Measurements from ENCODE around the gene PLCB1.
"Not testable (repeated sequence)": the region's sequence is repeated elsewhere in the genome, so short reads cannot be mapped to it uniquely, and the experiment has no call there.

Gene PLCB1

GRCh38 chr20:8461186-8461585 lies 329.1 kb downstream of the PLCB1 start:
- POLR2A ChIA-PET, result no interaction called here
- no peak for DNase-seq

GRCh38 chr20:8464368-8464767 lies 332.3 kb downstream of the PLCB1 start:
- H3K4me1 ChIP-seq (ENCODE audit: control extremely low read depth in 1 of 4, control insufficient read depth in 4 of 4, insufficient read depth in 4 of 4, low read length in 3 of 4), result peaks cover 0 to 5% (median 2%) of the 10 kb centered on the region in 4 experiments
- WGBS (ENCODE audit: insufficient coverage), result 88% methylated on average over 1 of the region's 2 CpGs
- peak in 2 of 3 donors; percentile 28 to 47 for DNase-seq
- POLR2A ChIA-PET, result no interaction called here
- H3K9me3 ChIP-seq (ENCODE audit: control extremely low read depth in 1 of 5, control insufficient read depth in 4 of 5, insufficient read depth in 2 of 5, low read depth in 1 of 5, low read length in 4 of 5), result peaks cover 0 to 11% (median 7%) of the 10 kb centered on the region in 5 experiments
- CTCF ChIA-PET, result no interaction called here
- peaks cover 0 to 7% (median 0%) of the 10 kb centered on the region in 4 experiments for H3K36me3 ChIP-seq (ENCODE audit: control insufficient read depth in 4 of 4, insufficient read depth in 4 of 4, low read length in 3 of 4)
- H3K27me3 ChIP-seq (replicated peaks in 2 of 5; ENCODE audit: control insufficient read depth in 4 of 5, insufficient read depth in 5 of 5, low read length in 4 of 5), result no peaks in the 10 kb centered on the region
- H3K4me3 ChIP-seq (ENCODE audit: control insufficient read depth in 1 of 7, extremely low read depth in 1 of 7, insufficient read depth in 4 of 7, low read depth in 2 of 7, low read length in 6 of 7), result no peak overlapping the region
- H3K27ac ChIP-seq (ENCODE audit: insufficient read depth in 1 of 2, low read depth in 1 of 2, low read length in 2 of 2, poor library complexity in 1 of 2, severe bottlenecking in 2 of 2), result no peak overlapping the region

More at GRCh38 chr20:8461186-8461585, 329.1 kb downstream of the PLCB1 start:
- Histone ChIP-seq H3K4me1 (ENCODE audit: control extremely low read depth in 1 of 4, control insufficient read depth in 4 of 4, insufficient read depth in 4 of 4, low read length in 3 of 4) (peaks cover 7 to 30% (median 19%) of the 10 kb centered on the region in 4 experiments), H3K36me3 (ENCODE audit: control insufficient read depth in 4 of 4, insufficient read depth in 4 of 4, low read length in 3 of 4) (peaks cover 0 to 7% (median 0%) of the 10 kb centered on the region in 4 experiments), H3K9me3 (ENCODE audit: control extremely low read depth in 1 of 5, control insufficient read depth in 4 of 5, insufficient read depth in 2 of 5, low read depth in 1 of 5, low read length in 4 of 5) (peaks cover 0 to 11% (median 7%) of the 10 kb centered on the region in 5 experiments), H3K27me3 (replicated peaks in 2 of 5; ENCODE audit: control insufficient read depth in 4 of 5, insufficient read depth in 5 of 5, low read length in 4 of 5) (no peaks in the 10 kb centered on the region), H3K27ac (ENCODE audit: insufficient read depth in 1 of 2, low read depth in 1 of 2, low read length in 2 of 2, poor library complexity in 1 of 2, severe bottlenecking in 2 of 2) (no peak overlapping the region), H3K4me3 (ENCODE audit: control insufficient read depth in 1 of 7, extremely low read depth in 1 of 7, insufficient read depth in 4 of 7, low read depth in 2 of 7, low read length in 6 of 7) (no peak overlapping the region)
- CTCF ChIA-PET, result interaction anchor here (0.6 to 0.9 kb wide), 2 partner anchors 22 to 185 kb away, joined by 3 read pairs; no protein-coding TSS in a partner anchor

- DNase-seq, result peak in 1 of 3 donors; percentile 5
- 100% methylated on average over 1 of the region's 2 CpGs for WGBS (ENCODE audit: insufficient coverage)
- H3K27me3 ChIP-seq (replicated peaks in 2 of 5; ENCODE audit: control insufficient read depth in 4 of 5, insufficient read depth in 5 of 5, low read length in 4 of 5); H3K36me3 ChIP-seq (ENCODE audit: control insufficient read depth in 4 of 4, insufficient read depth in 4 of 4, low read length in 3 of 4); H3K4me3 ChIP-seq (ENCODE audit: control insufficient read depth in 1 of 7, extremely low read depth in 1 of 7, insufficient read depth in 4 of 7, low read depth in 2 of 7, low read length in 6 of 7); POLR2A ChIA-PET; H3K27ac ChIP-seq (ENCODE audit: insufficient read depth in 1 of 2, low read depth in 1 of 2, low read length in 2 of 2, poor library complexity in 1 of 2, severe bottlenecking in 2 of 2); H3K4me1 ChIP-seq (ENCODE audit: control extremely low read depth in 1 of 4, control insufficient read depth in 4 of 4, insufficient read depth in 4 of 4, low read length in 3 of 4): not testable (repeated sequence)
- H3K9me3 ChIP-seq (ENCODE audit: control extremely low read depth in 1 of 5, control insufficient read depth in 4 of 5, insufficient read depth in 2 of 5, low read depth in 1 of 5, low read length in 4 of 5), result peaks cover 0 to 11% (median 7%) of the 10 kb centered on the region in 5 experiments
- CTCF ChIA-PET, result interaction anchor here (1.0 kb wide), 1 partner anchor 107 kb away, joined by 3 read pairs; no protein-coding TSS in a partner anchor
Measured at GRCh38 chr20:8466781-8467180, 334.7 kb downstream of the PLCB1 start.

DNA sequence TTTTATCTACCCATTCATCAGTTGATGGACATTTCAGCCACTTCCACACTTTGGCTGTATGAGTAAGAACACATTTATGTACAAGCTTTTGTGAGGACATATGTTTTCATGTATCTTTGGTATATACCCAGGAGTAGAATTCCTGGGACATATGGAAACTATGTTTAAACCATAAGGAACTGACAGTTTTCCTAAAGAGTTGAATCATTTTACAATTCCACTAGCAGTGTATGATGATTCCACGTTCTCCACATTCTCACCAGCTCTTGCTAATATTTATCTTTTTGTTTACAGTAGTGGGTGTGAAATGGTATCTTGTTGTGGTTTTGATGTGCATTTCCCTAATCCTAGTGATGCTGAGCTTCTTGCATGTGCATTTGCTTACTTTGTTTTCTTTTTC lies 338.1 kb downstream of the PLCB1 start:
- ChIA-PET CTCF (interaction anchor here (1.2 to 2.1 kb wide), 3 partner anchors 10 to 13 kb away, joined by 3 to 6 read pairs (median 4); no protein-coding TSS in a partner anchor), POLR2A (no interaction called here)
- Histone ChIP-seq H3K4me3 (ENCODE audit: control insufficient read depth in 1 of 7, extremely low read depth in 1 of 7, insufficient read depth in 4 of 7, low read depth in 2 of 7, low read length in 6 of 7) (no peak overlapping the region), H3K4me1 (ENCODE audit: control extremely low read depth in 1 of 4, control insufficient read depth in 4 of 4, insufficient read depth in 4 of 4, low read length in 3 of 4) (peaks cover 0 to 7% (median under 1%) of the 10 kb centered on the region in 4 experiments), H3K27ac (ENCODE audit: insufficient read depth in 1 of 2, low read depth in 1 of 2, low read length in 2 of 2, poor library complexity in 1 of 2, severe bottlenecking in 2 of 2) (no peak overlapping the region), H3K36me3 (ENCODE audit: control insufficient read depth in 4 of 4, insufficient read depth in 4 of 4, low read length in 3 of 4) (no peaks in the 10 kb centered on the region), H3K27me3 (replicated peaks in 2 of 5; ENCODE audit: control insufficient read depth in 4 of 5, insufficient read depth in 5 of 5, low read length in 4 of 5) (no peaks in the 10 kb centered on the region), H3K9me3 (ENCODE audit: control extremely low read depth in 1 of 5, control insufficient read depth in 4 of 5, insufficient read depth in 2 of 5, low read depth in 1 of 5, low read length in 4 of 5) (peaks cover 0 to 2% (median under 1%) of the 10 kb centered on the region in 5 experiments)
- no CpG with 5 or more reads among the region's 1 CpG for WGBS (ENCODE audit: insufficient coverage)
- no peak for DNase-seq

GRCh38 chr20:8471465-8471864 lies 339.4 kb downstream of the PLCB1 start:
- ChIA-PET POLR2A (no interaction called here), CTCF (no interaction called here)
- DNase-seq, result no peak
- peaks cover 5 to 18% (median 7%) of the 10 kb centered on the region in 4 experiments for H3K4me1 ChIP-seq (ENCODE audit: control extremely low read depth in 1 of 4, control insufficient read depth in 4 of 4, insufficient read depth in 4 of 4, low read length in 3 of 4)
- H3K27ac ChIP-seq (ENCODE audit: insufficient read depth in 1 of 2, low read depth in 1 of 2, low read length in 2 of 2, poor library complexity in 1 of 2, severe bottlenecking in 2 of 2), result no peak overlapping the region
- H3K27me3 ChIP-seq (replicated peaks in 2 of 5; ENCODE audit: control insufficient read depth in 4 of 5, insufficient read depth in 5 of 5, low read length in 4 of 5), result no peaks in the 10 kb centered on the region
- no peaks in the 10 kb centered on the region for H3K36me3 ChIP-seq (ENCODE audit: control insufficient read depth in 4 of 4, insufficient read depth in 4 of 4, low read length in 3 of 4)
- H3K4me3 ChIP-seq (ENCODE audit: control insufficient read depth in 1 of 7, extremely low read depth in 1 of 7, insufficient read depth in 4 of 7, low read depth in 2 of 7, low read length in 6 of 7), result no peak overlapping the region
- 88% methylated on average over 1 of the region's 2 CpGs for WGBS (ENCODE audit: insufficient coverage)
- no peaks in the 10 kb centered on the region for H3K9me3 ChIP-seq (ENCODE audit: control extremely low read depth in 1 of 5, control insufficient read depth in 4 of 5, insufficient read depth in 2 of 5, low read depth in 1 of 5, low read length in 4 of 5)

GRCh38 chr20:8473459-8473858 lies 341.4 kb downstream of the PLCB1 start:
- POLR2A ChIA-PET, result no interaction called here

DNA sequence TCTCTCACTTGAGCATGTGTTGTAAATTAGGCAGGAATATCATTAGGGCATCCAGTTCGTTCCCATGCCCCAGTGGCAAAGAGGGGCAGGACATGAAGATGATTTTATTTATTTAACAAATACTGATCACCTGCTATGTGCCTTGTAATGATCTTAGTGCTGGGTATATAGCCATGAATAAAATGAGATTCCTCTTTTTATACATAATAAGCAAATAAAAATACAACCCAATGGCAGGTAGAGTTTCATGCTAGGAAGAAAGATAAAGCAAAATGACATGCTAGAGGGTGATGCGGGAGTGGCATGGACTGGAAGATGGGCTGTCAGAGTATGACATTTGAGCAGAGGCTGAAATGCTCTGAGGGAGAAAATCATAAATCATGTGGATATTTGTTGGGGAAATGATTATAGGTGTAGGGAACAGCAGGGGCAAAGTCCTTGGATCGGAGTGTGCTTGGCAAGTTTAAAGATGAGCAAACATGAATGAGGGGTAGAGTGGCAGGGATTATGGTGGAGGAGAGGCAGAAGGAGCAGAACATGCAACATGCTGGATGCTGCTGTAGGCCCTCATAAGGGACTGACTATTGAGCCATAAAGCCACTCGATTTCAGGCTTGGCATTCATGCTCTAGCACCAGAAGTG lies 342.1 kb downstream of the PLCB1 start:
- Histone ChIP-seq H3K27me3 (replicated peaks in 2 of 5; ENCODE audit: control insufficient read depth in 4 of 5, insufficient read depth in 5 of 5, low read length in 4 of 5) (no peaks in the 10 kb centered on the region), H3K27ac (ENCODE audit: insufficient read depth in 1 of 2, low read depth in 1 of 2, low read length in 2 of 2, poor library complexity in 1 of 2, severe bottlenecking in 2 of 2) (no peak overlapping the region), H3K4me1 (ENCODE audit: control extremely low read depth in 1 of 4, control insufficient read depth in 4 of 4, insufficient read depth in 4 of 4, low read length in 3 of 4) (peaks cover 5 to 18% (median 7%) of the 10 kb centered on the region in 4 experiments), H3K4me3 (ENCODE audit: control insufficient read depth in 1 of 7, extremely low read depth in 1 of 7, insufficient read depth in 4 of 7, low read depth in 2 of 7, low read length in 6 of 7) (no peak overlapping the region), H3K9me3 (ENCODE audit: control extremely low read depth in 1 of 5, control insufficient read depth in 4 of 5, insufficient read depth in 2 of 5, low read depth in 1 of 5, low read length in 4 of 5) (no peaks in the 10 kb centered on the region), H3K36me3 (ENCODE audit: control insufficient read depth in 4 of 4, insufficient read depth in 4 of 4, low read length in 3 of 4) (no peaks in the 10 kb centered on the region)
- CTCF ChIA-PET, result no interaction called here
- POLR2A ChIA-PET, result no interaction called here
- DNase-seq, result no peak
- 97% methylated on average over 3 of the region's 4 CpGs for WGBS (ENCODE audit: insufficient coverage)

More at GRCh38 chr20:8473459-8473858, 341.4 kb downstream of the PLCB1 start:
- no peaks in the 10 kb centered on the region for H3K27me3 ChIP-seq (replicated peaks in 2 of 5; ENCODE audit: control insufficient read depth in 4 of 5, insufficient read depth in 5 of 5, low read length in 4 of 5)
- no peak overlapping the region for H3K27ac ChIP-seq (ENCODE audit: insufficient read depth in 1 of 2, low read depth in 1 of 2, low read length in 2 of 2, poor library complexity in 1 of 2, severe bottlenecking in 2 of 2)
- no peaks in the 10 kb centered on the region for H3K36me3 ChIP-seq (ENCODE audit: control insufficient read depth in 4 of 4, insufficient read depth in 4 of 4, low read length in 3 of 4)
- peak in 1 of 3 donors; percentile 5 for DNase-seq
- no CpG with 5 or more reads among the region's 1 CpG for WGBS (ENCODE audit: insufficient coverage)
- CTCF ChIA-PET, result no interaction called here
- H3K4me3 ChIP-seq (ENCODE audit: control insufficient read depth in 1 of 7, extremely low read depth in 1 of 7, insufficient read depth in 4 of 7, low read depth in 2 of 7, low read length in 6 of 7), result no peak overlapping the region
- H3K4me1 ChIP-seq (ENCODE audit: control extremely low read depth in 1 of 4, control insufficient read depth in 4 of 4, insufficient read depth in 4 of 4, low read length in 3 of 4), result peaks cover 5 to 18% (median 7%) of the 10 kb centered on the region in 4 experiments
- H3K9me3 ChIP-seq (ENCODE audit: control extremely low read depth in 1 of 5, control insufficient read depth in 4 of 5, insufficient read depth in 2 of 5, low read depth in 1 of 5, low read length in 4 of 5), result no peaks in the 10 kb centered on the region

Data from common myeloid progenitor, CD34-positive (primary cell).